GM19467 (cell line): Measurements from ENCODE around the gene CKB.

Source experiments
- ATAC-seq: cut with Tn5 transposase; IDR thresholded peaks from one replicate; pipeline ENCODE4 v1.9.1; 2021; ENCODE audit warnings: mild to moderate bottlenecking, moderate library complexity; ENCODE audit not compliant: unreplicated experiment

The CKB gene

GRCh38 chr14:103550451-103551337 lies 28.1 kb upstream of the CKB start:
- ATAC-seq: no peak

- no peak for ATAC-seq
These were observed 27.0 kb upstream of the CKB start for GRCh38 chr14:103549361-103550311.

DNA sequence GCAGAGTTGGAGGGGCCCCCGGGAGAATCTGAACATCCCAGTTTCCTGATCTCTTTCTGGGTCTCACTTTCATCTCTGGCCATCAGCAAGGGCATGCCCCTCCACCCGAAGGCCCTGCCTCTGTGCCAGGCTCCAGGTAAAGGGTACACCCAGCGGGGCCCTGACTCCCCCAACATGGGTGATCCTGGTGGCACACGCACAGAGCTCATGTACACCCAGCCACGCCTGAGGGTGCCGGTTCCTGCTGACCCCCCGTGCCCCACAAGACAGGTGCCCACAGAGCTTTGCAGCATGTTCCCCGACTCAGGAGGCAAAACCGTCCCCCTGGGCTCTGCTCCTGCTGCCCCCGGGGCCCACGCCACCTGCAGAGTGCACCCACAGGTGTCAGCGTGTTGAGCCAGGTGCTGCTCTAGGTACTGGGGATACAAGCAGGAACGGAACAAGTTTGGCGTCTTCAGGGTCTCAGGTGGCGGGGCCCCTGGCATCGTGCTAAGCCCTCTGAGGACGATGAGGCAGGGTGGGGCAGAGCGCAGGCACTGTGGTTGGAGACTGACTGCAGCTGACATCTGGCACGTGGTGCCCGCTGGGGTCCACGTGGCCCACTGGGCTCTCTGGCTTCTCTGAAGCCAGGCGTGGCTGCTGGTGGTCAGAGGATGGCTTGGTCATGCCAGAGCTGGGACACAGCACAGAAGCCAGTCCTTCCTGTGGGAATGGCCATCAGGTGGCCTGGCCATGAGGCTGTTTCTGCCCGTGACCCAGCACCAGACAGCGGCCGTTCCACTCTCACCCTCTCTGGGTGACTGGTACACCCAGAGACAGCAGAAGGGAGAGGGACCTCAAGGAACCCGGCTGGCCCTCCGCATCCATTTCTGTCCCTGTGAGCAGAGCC lies 26.1 kb upstream of the CKB start:
- ATAC-seq: no peak

DNA sequence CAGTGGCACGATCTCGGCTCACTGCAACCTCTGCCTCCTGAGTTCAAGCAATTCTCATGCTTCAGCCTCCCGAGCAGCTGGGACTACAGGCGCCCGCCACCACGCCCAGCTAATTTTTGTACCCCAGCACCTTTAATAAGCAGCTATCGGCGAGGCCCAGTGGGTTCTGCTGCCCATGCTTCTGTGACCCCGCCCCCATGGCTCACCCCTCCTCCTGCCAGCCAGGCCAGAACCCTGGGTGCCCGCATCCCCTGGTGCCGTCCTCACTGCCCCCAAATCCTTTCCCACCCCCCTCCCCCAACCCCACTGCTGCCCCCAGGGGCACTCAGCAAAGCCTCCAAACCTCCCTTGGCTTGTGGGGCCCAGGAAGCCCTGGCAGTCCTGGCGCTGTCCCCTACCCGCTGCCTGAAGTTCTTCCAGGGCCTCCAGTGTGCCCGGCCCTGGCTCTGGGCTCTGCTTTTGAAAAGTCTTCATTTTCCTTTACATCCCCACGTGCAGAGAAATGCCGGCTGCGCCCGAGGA lies 25.4 kb upstream of the CKB start:
- ATAC-seq: no peak

- ATAC-seq: no peak
These were observed 24.9 kb upstream of the CKB start for GRCh38 chr14:103547455-103547940.

GRCh38 chr14:103546652-103547454 lies 24.2 kb upstream of the CKB start:
- no peak for ATAC-seq

GRCh38 chr14:103545915-103546651 lies 23.5 kb upstream of the CKB start:
- ATAC-seq: no peak

DNA sequence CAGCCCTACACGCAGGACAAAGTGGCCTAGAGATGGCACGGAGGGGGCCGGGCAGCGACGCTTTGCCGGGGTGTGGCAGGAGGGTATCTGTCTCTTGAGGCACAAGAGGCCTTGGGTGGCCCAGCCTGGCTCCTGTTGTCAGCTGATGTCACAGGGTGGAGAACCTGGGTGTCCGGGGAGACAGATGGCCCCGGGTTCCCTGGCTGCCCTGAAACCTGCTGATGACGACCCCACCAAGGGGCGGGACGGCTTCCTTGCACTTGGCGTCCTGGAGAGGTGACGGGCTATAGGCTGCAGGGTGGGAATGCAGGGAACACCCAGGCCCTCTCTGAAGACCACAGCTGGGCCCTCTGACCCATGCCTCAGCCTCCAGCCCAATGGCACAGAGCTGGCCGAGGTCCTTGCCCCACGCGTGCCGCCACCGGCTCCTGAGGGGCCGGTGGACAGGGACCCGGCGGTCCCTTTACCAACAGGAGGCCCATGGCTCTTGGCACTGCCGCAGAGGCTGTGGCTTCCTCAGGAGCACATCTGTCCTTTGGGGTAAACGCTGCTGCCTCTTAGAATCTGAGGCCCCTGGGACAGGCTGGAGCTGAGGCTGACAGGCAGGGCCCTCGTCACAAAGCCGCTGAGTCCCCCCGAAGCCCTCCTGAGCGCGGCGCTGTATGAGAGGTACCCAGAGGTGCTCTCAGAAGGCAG lies 22.7 kb upstream of the CKB start:
- ATAC-seq: no peak

GRCh38 chr14:103544388-103545218 lies 22.0 kb upstream of the CKB start:
- no peak for ATAC-seq

DNA sequence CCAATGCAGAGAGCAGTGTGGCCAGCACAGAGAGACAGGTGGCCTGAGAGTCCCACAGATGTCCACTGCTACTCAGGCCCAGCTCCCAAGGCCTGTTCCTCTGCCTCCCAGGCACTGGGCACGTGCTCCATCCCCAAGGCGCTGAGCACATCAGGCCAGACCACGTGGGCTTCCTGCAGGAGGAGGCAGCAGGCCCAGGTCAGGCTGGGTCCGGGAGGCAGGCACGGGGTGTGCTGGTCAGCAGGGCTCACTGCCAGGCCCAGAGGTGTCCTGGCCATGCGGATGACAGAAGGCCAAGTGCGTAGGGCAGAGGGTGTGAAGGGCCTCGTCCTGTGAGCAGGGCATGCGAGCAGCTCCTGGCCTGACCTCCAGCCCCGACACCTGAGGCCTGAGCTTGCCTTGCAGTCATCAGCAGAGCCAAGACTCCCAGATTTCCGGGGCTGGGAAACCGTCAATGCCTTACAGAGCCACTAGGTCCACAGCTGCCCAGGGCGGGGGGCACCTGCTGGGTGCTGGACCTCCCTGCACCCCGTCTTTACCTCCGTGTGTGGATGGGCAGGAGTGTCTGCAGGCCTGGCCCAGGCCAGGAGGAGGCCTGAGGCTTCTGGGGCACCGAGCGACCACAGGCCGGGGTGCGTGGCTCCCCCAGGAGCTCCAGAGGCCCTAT lies 21.2 kb upstream of the CKB start:
- ATAC-seq: no peak

GRCh38 chr14:103543140-103543539 lies 20.5 kb upstream of the CKB start:
- no peak for ATAC-seq

GRCh38 chr14:103542605-103543088 lies 20.0 kb upstream of the CKB start:
- ATAC-seq: no peak

DNA sequence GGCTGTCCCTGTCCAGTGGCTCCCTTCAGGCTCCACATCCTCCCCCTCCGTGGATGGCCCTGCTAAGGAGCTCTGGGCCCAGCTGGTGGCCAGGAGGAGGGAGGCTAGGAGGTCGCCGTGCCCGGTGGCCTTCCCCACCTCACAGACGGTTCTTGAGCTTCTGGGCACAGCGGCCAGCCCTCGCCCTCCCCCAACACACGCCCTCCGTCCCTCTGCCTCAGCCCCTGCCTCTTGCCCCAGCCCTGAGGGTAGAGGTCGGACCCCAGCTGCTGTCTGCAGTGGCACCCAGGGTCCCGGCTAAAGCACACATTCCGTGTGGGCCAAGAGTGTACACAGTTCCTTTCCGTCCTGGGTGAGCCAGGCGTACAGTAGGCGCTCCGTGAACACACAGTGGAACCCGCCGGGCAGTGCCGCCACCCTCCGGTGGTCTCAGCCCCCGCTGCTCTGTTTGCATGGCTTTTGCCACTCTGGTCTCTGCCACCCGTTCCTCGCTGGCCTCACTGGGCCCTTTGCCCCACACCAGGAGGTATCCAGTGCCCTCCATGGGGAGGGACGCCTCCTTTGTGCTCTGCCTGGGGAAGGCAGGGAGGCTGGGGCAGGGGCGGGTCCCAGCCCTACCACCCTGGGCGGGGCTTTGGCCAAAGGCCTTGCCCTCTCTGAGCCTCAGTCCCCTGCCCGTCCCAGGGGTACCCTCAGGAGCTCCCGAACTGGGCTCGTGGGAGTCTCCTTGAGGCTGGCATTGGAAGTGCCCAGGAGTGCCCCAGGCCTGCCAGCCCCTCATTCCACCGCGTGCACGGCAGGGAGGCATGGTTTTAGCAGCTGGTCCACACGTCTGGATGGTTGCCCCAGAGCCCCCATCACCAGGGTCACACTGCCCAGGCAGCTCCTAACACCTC lies 19.3 kb upstream of the CKB start:
- ATAC-seq: no peak

DNA sequence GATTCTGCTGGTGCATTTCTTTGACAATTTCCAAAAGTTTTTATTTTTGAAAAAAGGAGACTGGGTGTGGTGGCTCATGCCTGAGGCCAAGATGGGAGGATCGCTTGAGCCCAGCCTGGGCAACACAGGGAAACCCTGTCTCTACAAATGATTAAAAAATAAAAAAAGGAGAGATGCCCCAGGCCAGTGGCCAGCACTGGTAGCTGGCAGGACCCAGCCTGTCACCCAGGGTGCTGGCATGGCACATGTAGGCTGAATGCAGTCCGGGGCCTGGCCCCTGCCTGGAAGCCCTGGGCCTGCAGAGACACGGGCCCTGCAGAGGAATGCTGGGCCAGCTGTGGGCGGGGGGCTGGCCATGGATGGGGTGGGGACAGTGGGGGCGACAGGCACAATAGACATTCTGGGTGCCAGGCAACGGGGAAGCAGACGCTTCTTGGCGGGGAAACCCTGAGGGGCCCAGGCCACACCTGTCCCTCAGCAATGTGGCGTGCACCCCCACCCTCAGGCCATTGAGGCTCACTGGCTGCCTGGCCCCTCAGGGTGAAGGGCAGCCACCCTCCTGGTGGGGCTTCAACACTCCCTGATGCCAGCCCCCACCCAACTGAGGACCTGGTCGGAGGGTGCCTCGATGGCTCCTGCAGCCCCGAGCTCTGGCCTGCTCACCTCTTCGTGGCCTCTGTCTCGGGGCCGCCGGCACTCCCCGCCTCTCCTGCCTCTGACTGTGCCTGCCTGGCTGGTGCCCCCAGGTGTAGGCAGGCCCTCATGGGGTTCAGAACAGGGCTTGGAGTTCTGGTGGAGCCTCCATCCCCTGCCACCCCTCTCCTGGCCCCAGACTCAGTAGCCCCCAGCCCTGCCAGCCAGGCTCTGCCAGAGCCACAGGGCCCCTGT lies 18.4 kb upstream of the CKB start:
- ATAC-seq: no peak
